GM18526 (cell line): Measurements from ENCODE around the gene ARHGEF33.

Source experiments
- POLR2A ChIP-seq: IDR thresholded peaks from 3 replicates; pipeline ENCODE4 v1.6.1; 2011; ENCODE audit not compliant: insufficient read length; ENCODE audit errors: extremely low read depth

The ARHGEF33 gene

GRCh38 chr2:38900726-38901125, 11.1 kb downstream of the ARHGEF33 start:
- TF ChIP-seq POLR2A, result no peak

- no peak for TF ChIP-seq POLR2A
Measured at GRCh38 chr2:38905251-38905650, 15.6 kb downstream of the ARHGEF33 start.

- TF ChIP-seq POLR2A, result no peak
Measured at GRCh38 chr2:38907242-38907641, 17.6 kb downstream of the ARHGEF33 start.

GRCh38 chr2:38907743-38908562, 18.3 kb downstream of the ARHGEF33 start:
- TF ChIP-seq POLR2A, result no peak

- TF ChIP-seq POLR2A, result no peak
Measured at GRCh38 chr2:38909872-38910271, 20.2 kb downstream of the ARHGEF33 start.

GRCh38 chr2:38911191-38911590, 21.5 kb downstream of the ARHGEF33 start:
- no peak for TF ChIP-seq POLR2A

- TF ChIP-seq POLR2A, result no peak
Measured at GRCh38 chr2:38912619-38913018, 22.9 kb downstream of the ARHGEF33 start.

GRCh38 chr2:38922389-38922788, 32.7 kb downstream of the ARHGEF33 start:
- TF ChIP-seq POLR2A, result no peak

- no peak for TF ChIP-seq POLR2A
Measured at GRCh38 chr2:38922902-38923301, 33.2 kb downstream of the ARHGEF33 start.

GRCh38 chr2:38925982-38926381, 36.3 kb downstream of the ARHGEF33 start:
- no peak for TF ChIP-seq POLR2A

GRCh38 chr2:38930600-38930999, 40.9 kb downstream of the ARHGEF33 start:
- TF ChIP-seq POLR2A, result no peak

- TF ChIP-seq POLR2A, result no peak
Measured at GRCh38 chr2:38932586-38932985, 42.9 kb downstream of the ARHGEF33 start.

- TF ChIP-seq POLR2A, result no peak
Measured at GRCh38 chr2:38933653-38934052, 44.0 kb downstream of the ARHGEF33 start.

GRCh38 chr2:38934742-38935141, 45.1 kb downstream of the ARHGEF33 start:
- TF ChIP-seq POLR2A, result no peak

GRCh38 chr2:38935568-38936172, 46.0 kb downstream of the ARHGEF33 start:
- no peak for TF ChIP-seq POLR2A

GRCh38 chr2:38937548-38937947, 47.9 kb downstream of the ARHGEF33 start:
- no peak for TF ChIP-seq POLR2A

GRCh38 chr2:38940746-38941145, 51.1 kb downstream of the ARHGEF33 start:
- TF ChIP-seq POLR2A, result no peak

- no peak for TF ChIP-seq POLR2A
Measured at GRCh38 chr2:38943784-38944183, 54.1 kb downstream of the ARHGEF33 start.
